ENCODE measurements around the gene RBM26.

DNA sequence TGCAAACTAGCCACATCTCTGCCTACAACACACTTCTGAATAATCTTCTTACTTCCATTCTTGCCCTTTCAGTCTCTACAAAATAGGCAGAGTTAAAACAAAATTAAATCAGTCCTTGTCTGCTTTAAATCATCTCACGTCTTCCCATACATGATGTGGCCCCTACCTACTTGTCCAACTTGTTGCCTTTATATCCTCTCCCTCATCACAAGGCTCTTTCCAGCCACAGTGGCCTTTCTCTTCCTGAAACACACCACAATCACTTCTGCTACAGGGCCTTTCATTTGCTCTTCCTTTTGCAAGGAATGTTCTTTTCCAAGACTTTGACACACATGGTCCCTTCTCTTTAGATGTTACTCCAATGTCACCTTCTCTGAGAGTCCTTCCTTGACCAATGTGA, 1.7 kb downstream of the RBM26 start:
- TF ChIP-seq, protein P1, sequence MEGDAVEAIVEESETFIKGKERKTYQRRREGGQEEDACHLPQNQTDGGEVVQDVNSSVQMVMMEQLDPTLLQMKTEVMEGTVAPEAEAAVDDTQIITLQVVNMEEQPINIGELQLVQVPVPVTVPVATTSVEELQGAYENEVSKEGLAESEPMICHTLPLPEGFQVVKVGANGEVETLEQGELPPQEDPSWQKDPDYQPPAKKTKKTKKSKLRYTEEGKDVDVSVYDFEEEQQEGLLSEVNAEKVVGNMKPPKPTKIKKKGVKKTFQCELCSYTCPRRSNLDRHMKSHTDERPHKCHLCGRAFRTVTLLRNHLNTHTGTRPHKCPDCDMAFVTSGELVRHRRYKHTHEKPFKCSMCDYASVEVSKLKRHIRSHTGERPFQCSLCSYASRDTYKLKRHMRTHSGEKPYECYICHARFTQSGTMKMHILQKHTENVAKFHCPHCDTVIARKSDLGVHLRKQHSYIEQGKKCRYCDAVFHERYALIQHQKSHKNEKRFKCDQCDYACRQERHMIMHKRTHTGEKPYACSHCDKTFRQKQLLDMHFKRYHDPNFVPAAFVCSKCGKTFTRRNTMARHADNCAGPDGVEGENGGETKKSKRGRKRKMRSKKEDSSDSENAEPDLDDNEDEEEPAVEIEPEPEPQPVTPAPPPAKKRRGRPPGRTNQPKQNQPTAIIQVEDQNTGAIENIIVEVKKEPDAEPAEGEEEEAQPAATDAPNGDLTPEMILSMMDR (IDR thresholded peaks at IDR 0.05; ENCODE audit: insufficient read depth, low read depth, low read length): no peak
- no peak for TF ChIP-seq EZH2 (IDR thresholded peaks at IDR 0.05; ENCODE audit: insufficient read depth, low read length)

Data from astrocyte (in vitro differentiated cells and primary cell).